ENCODE measurements around the gene SPZ1. TPM values are rescaled to one million over a fixed set of nuclear protein-coding genes. Genes with fewer than 3 reads are reported as not detected.

SPZ1 gene
- polyA plus RNA-seq, 1 of the 3 experiments (the other 2 are of a cell fraction) = not detected

GRCh38 chr5:80283360-80283759 is 36.4 kb upstream of the SPZ1 start:
- WGBS (ENCODE audit: low lambda C conversion rate) = 4% methylated on average over 1 of the region's 1 CpG
- Histone ChIP-seq H3K4me3 (ENCODE audit: low read depth in 2 of 2, low read length in 1 of 2) (no peak overlapping the region), H3K4me2 (no peak overlapping the region), H3K36me3 (replicated peaks in 1 of 2; ENCODE audit: control insufficient read depth in 1 of 2, insufficient read depth in 2 of 2, low read length in 1 of 2) (no peaks in the 10 kb centered on the region), H3K9ac (no peak overlapping the region), H3K9me3 (no peaks in the 10 kb centered on the region), H3K27me3 (ENCODE audit: insufficient read depth) (no peaks in the 10 kb centered on the region), H3F3A (replicated peaks; ENCODE audit: insufficient read depth) (no peaks in the 10 kb centered on the region), H2AFZ (ENCODE audit: low read depth) (no peak overlapping the region), H3K27ac (ENCODE audit: low read depth in 2 of 2, low read length in 1 of 2) (no peak overlapping the region), H3K9me2 (no peaks in the 10 kb centered on the region), H3K79me2 (ENCODE audit: insufficient read depth) (no peaks in the 10 kb centered on the region), H4K20me1 (ENCODE audit: insufficient read depth) (no peaks in the 10 kb centered on the region), H3K4me1 (ENCODE audit: control insufficient read depth in 1 of 2, insufficient read depth in 2 of 2, low read depth in 1 of 2, low read length in 1 of 2) (no peaks in the 10 kb centered on the region; a peak in 1 of 4 replicates)
- CTCF ChIA-PET = no interaction called here
- DNase-seq = no peak
- POLR2A ChIA-PET = no interaction called here
- TF ChIP-seq TCF12 (IDR thresholded peaks at IDR 0.05) (no peak), USF2 (IDR thresholded peaks at IDR 0.05; ENCODE audit: borderline replicate concordance, low read depth, low read length) (no peak), YY1 (IDR thresholded peaks at IDR 0.05; ENCODE audit: low read depth) (no peak), SIN3A (IDR thresholded peaks at IDR 0.05; ENCODE audit: borderline replicate concordance, low read depth, low read length) (no peak), TEAD4 (IDR thresholded peaks at IDR 0.05; ENCODE audit: borderline replicate concordance, insufficient read depth) (no peak), EP300 (IDR thresholded peaks at IDR 0.05; ENCODE audit: borderline replicate concordance in 1 of 2, low read depth in 1 of 2, low read length in 1 of 2) (no peak), FOXJ3 (CRISPR knock-in tag; IDR thresholded peaks at IDR 0.05) (no peak), CTCF (IDR thresholded peaks at IDR 0.05) (no peak), PBX3 (IDR thresholded peaks at IDR 0.05) (no peak), IRF3 (IDR thresholded peaks at IDR 0.05; ENCODE audit: low read depth, low read length) (no peak), POLR2AphosphoS5 (IDR thresholded peaks at IDR 0.05; ENCODE audit: low read depth, low read length) (no peak), NRF1 (IDR thresholded peaks at IDR 0.05; ENCODE audit: low read depth, low read length) (no peak), GABPA (IDR thresholded peaks at IDR 0.05; ENCODE audit: low read depth) (no peak)
- TF ChIP-seq, protein P1, sequence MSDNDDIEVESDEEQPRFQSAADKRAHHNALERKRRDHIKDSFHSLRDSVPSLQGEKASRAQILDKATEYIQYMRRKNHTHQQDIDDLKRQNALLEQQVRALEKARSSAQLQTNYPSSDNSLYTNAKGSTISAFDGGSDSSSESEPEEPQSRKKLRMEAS (IDR thresholded peaks at IDR 0.05; ENCODE audit: low read depth) = no peak
